Measurements from ENCODE around the gene PLPP7. TPM values are rescaled to one million over a fixed set of nuclear protein-coding genes. Genes with fewer than 3 reads are reported as not detected.
A peak's percentile ranks its signal among the peaks of the same experiment; 100 is the strongest.
"Not testable (repeated sequence)": the region's sequence is repeated elsewhere in the genome, so short reads cannot be mapped to it uniquely, and the experiment has no call there.

Gene PLPP7
- 1.1 to 2.3 TPM (median 1.5 TPM) in 3 replicates for total RNA-seq
- long read RNA-seq, partial matches to known transcripts: 0 of 4 reads
- long read RNA-seq, other reads (novel, unspliced or antisense): 1 of 4 reads

DNA sequence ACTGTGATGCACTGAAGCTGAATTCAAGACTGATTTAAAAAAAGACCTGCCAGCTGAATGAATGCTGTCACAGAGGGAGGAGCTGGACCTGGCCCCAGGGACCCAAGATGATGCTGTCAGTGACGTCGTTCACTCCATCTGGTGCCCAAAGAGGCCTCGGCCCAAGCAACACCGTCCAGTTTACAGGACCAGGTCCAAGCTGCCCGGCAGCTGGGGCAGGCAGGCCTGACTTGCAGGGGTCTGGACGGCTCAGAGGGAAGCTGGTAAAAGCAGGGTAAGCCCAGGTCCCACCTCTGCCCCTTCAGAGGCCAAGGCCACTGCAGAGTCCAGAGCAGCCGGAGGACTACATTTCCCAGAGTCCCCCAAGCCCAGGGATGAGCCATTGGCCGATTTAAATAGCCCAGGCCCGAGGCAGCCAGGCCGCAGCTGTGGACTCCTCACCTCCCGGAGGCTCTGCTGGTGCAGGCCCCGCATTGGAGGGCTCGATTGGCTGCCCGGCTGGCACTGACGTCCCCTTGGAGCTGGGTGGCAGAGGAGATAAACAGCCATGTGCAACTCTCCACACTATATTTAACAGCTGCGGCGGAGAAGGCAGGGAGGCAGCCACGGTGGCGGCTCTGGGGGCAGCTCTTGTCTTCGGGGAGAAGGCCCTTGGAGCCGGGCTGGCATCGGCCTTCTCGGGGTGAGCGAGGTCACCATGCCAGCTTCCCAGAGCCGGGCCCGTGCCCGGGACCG, at the start of gene PLPP7:
PLPP7 (plus strand) TSS at position 423 of the 735 bp plus-strand sequence; CDS start at position 698, 275 bp downstream.
- no peak for TF ChIP-seq CTCF (IDR thresholded peaks at IDR 0.05)
- H3K4me3 Mint-ChIP-seq (ENCODE audit: unreplicated experiment): peak within 1 kb of the TSS; percentile 60

GRCh38 chr9:131240047-131240921, 49.2 kb upstream of the PLPP7 start:
- H3K27me3 Mint-ChIP-seq (ENCODE audit: low read depth): no peaks in the 10 kb centered on the region
- DNase-seq (ENCODE audit: low spot score): no peak
- no peak overlapping the region for H3K27ac Mint-ChIP-seq (ENCODE audit: unreplicated experiment)
- H3K4me1 Mint-ChIP-seq (ENCODE audit: low read depth): peaks cover 15% of the 10 kb centered on the region
- H3K36me3 Mint-ChIP-seq (ENCODE audit: low read depth): peaks cover 5% of the 10 kb centered on the region
- no peak overlapping the region for H3K4me3 Mint-ChIP-seq (ENCODE audit: unreplicated experiment)
- H3K9me3 Mint-ChIP-seq (ENCODE audit: low read depth): peaks cover 5% of the 10 kb centered on the region
- TF ChIP-seq CTCF (IDR thresholded peaks at IDR 0.05): no peak

More for the DNA sequence above, at the start of gene PLPP7:
- H3K27me3 Mint-ChIP-seq (ENCODE audit: low read depth): peaks cover under 1% of the 10 kb centered on the region
- peaks cover 2% of the 10 kb centered on the region for H3K4me1 Mint-ChIP-seq (ENCODE audit: low read depth)
- H3K27ac Mint-ChIP-seq (ENCODE audit: unreplicated experiment): no peak within 1 kb of the TSS
- H3K9me3 Mint-ChIP-seq (ENCODE audit: low read depth): no peaks in the 10 kb centered on the region
- DNase-seq (ENCODE audit: low spot score): no peak
- H3K36me3 Mint-ChIP-seq (ENCODE audit: low read depth): no peaks in the 10 kb centered on the region

DNA sequence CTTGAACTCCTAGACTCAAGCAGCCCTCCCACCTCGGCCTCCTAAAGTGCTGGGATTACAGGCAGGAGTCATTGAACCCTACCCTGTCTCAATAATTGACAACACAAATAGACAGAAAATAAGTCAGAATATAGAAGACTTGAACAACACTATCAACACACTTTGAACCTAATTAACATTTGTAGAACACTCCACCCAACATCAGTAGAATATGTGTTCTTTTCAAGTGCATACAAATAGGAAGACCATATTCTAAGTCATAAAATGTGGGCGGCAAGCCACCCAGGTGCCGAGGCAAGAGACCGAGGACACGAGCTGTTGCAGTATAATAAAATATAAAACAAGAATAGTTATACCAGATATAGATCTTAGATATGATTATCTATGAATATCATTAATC, 45.2 kb upstream of the PLPP7 start:
- not testable (repeated sequence) for H3K4me3 Mint-ChIP-seq (ENCODE audit: unreplicated experiment); H3K36me3 Mint-ChIP-seq (ENCODE audit: low read depth); H3K27ac Mint-ChIP-seq (ENCODE audit: unreplicated experiment); DNase-seq (ENCODE audit: low spot score); H3K4me1 Mint-ChIP-seq (ENCODE audit: low read depth); H3K27me3 Mint-ChIP-seq (ENCODE audit: low read depth)
- H3K9me3 Mint-ChIP-seq (ENCODE audit: low read depth): peaks cover 10% of the 10 kb centered on the region

DNA sequence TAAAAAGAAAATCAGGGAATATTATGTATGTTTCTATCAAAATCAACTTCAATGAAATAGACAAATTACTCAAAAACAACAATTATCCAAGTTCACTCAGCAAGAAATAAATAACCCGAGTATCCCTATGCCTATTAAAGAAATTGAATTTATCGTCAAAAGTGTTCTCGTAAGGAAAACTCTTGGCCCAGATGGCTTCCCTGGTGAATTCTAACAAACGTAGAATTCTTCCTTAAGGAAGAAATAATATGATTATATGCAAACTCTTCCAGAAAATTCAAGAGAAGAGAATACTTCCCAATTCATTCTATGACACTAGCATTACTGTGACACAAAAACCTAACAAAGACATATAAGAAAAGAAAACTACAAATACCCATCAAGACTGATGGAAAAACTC, 42.9 kb upstream of the PLPP7 start:
- no peak for TF ChIP-seq CTCF (IDR thresholded peaks at IDR 0.05)
- Mint-ChIP-seq H3K4me1 (ENCODE audit: low read depth) (no peaks in the 10 kb centered on the region), H3K27me3 (ENCODE audit: low read depth) (peaks cover 1% of the 10 kb centered on the region), H3K4me3 (ENCODE audit: unreplicated experiment) (no peak overlapping the region), H3K9me3 (ENCODE audit: low read depth) (peaks cover 10% of the 10 kb centered on the region), H3K27ac (ENCODE audit: unreplicated experiment) (no peak overlapping the region), H3K36me3 (ENCODE audit: low read depth) (peaks cover 5% of the 10 kb centered on the region)
- DNase-seq (ENCODE audit: low spot score): no peak

DNA sequence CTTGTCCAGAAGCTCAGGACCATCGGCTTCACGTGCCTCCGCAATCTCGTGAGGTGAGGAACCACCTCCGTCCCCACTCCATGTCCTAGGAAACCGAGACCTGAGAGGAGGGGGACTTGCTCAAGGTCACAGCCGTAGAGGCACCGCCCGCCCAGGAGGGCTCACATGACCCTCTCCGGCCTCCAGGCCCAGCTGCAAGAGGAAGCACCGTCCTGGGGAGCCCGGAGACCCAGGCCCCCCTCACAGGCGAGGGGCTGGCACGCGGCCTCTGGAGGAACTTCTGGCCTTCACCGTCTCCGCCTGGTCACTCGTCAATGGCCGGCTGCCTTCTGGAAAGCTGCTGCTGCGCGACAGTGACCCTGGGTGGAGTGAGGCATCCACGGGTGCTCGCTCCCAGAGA, 37.4 kb upstream of the PLPP7 start:
- no peaks in the 10 kb centered on the region for H3K27me3 Mint-ChIP-seq (ENCODE audit: low read depth)
- no peak for TF ChIP-seq CTCF (IDR thresholded peaks at IDR 0.05)
- H3K4me3 Mint-ChIP-seq (ENCODE audit: unreplicated experiment): no peak overlapping the region
- no peaks in the 10 kb centered on the region for H3K36me3 Mint-ChIP-seq (ENCODE audit: low read depth)
- H3K9me3 Mint-ChIP-seq (ENCODE audit: low read depth): no peaks in the 10 kb centered on the region
- peaks cover 9% of the 10 kb centered on the region for H3K4me1 Mint-ChIP-seq (ENCODE audit: low read depth)
- no peak for DNase-seq (ENCODE audit: low spot score)
- no peak overlapping the region for H3K27ac Mint-ChIP-seq (ENCODE audit: unreplicated experiment)

Measured in chondrocyte (in vitro differentiated cells).